GM12878 (cell line): ENCODE results near the gene SLC24A4. TPM values are rescaled to one million over a fixed set of nuclear protein-coding genes. Genes with fewer than 3 reads are reported as not detected.

Source experiments
- ATAC-seq: fragments of 200-7000 bp; cut with Tn5 transposase; 3 replicates; pipeline ENCODE4 v1.9.1; 2020; ENCODE audit warnings: mild to moderate bottlenecking, moderate library complexity
- BruUV-seq: library from RNA; stranded (reverse); fragments of 400-500 nt; replicated peaks from 2 replicates; lab custom pipeline; 2021; lab: Mats Ljungman, UMichigan
- CTCF ChIA-PET: fragments of 300-600 bp; sonication (Branson Sonifier 250); formaldehyde crosslinking; extraction: SDS; loops from one replicate; lab custom pipeline; 2021; ENCODE audit warnings: inconsistent platforms; lab: Yijun Ruan, JAX
- POLR2A ChIA-PET: fragments of 350-600 bp; formaldehyde crosslinking; extraction: SDS; loops from one replicate; lab custom pipeline; 2021; ENCODE audit warnings: inconsistent platforms; lab: Charles Lee
- RAD21 ChIA-PET: fragments of 300-600 bp; sonication (Branson Sonifier 250); formaldehyde crosslinking; loops from one replicate; lab custom pipeline; 2023; ENCODE audit warnings: antibody characterized with exemption; ENCODE audit not compliant: unreplicated experiment; lab: Charles Lee
- SMC1A ChIA-PET: fragments of 300-600 bp; sonication (Branson Sonifier 250); formaldehyde crosslinking; loops from one replicate; lab custom pipeline; 2023; ENCODE audit not compliant: unreplicated experiment, uncharacterized antibody; lab: Charles Lee
- DNase-seq: peaks from one replicate; pipeline ENCODE4 v3.0.0-alpha.2; 2011; ENCODE audit warnings: low read depth, low spot score
- FAIRE-seq: peaks from 3 replicates; lab custom pipeline; 2011; peaks lifted over from hg19 to GRCh38; lab: Jason Lieb, UNC
- H2AFZ ChIP-seq: 2 replicates; pipeline ENCODE4 v1.6.0; 2011; ENCODE audit warnings: low read depth, low read length, control low read depth; ENCODE audit not compliant: control insufficient read depth
- H3K27ac ChIP-seq: 2 replicates; pipeline ENCODE4 v1.5.1; 2011; ENCODE audit warnings: control low read depth; ENCODE audit not compliant: control insufficient read depth, insufficient read depth
- H3K27me3 ChIP-seq, 2 experiments: replicated peaks in 1 of 2; 2 replicates each; pipeline versions ENCODE4 v1.6.0 to v1.6.1; 2011; ENCODE audit warnings: low read length in 1 of 2; ENCODE audit not compliant: control insufficient read depth in 2 of 2, insufficient read depth in 2 of 2
- H3K36me3 ChIP-seq, 2 experiments: 2 replicates each; pipeline ENCODE4 v1.5.1; 2011; ENCODE audit warnings: low read length in 1 of 2; ENCODE audit not compliant: control insufficient read depth in 2 of 2, insufficient read depth in 2 of 2
- H3K4me1 ChIP-seq: 2 replicates; pipeline ENCODE4 v1.6.1; 2011; ENCODE audit warnings: mild to moderate bottlenecking, low read length, moderate library complexity, mixed read lengths; ENCODE audit not compliant: control insufficient read depth, insufficient read depth
- H3K4me2 ChIP-seq: 2 replicates; pipeline ENCODE4 v1.6.0; 2011; ENCODE audit warnings: control low read depth; ENCODE audit not compliant: control insufficient read depth, insufficient read depth
- H3K4me3 ChIP-seq: fragments of 200-600 bp; sonication (generic); 2 replicates; pipeline ENCODE4 v1.5.1; 2016
- H3K79me2 ChIP-seq: 2 replicates; pipeline ENCODE4 v1.6.0; 2011; ENCODE audit warnings: low read length; ENCODE audit not compliant: control insufficient read depth, insufficient read depth
- H3K9ac ChIP-seq: 2 replicates; pipeline ENCODE4 v1.8.0; 2011; ENCODE audit warnings: low read length, control low read depth, mixed read lengths; ENCODE audit not compliant: control insufficient read depth, insufficient read depth
- H3K9me3 ChIP-seq: replicated peaks from 3 replicates; pipeline ENCODE4 v1.5.1; 2011; ENCODE audit warnings: mild to moderate bottlenecking, low read length; ENCODE audit not compliant: control insufficient read depth, insufficient read depth
- H4K20me1 ChIP-seq: 2 replicates; pipeline ENCODE4 v1.6.0; 2011; ENCODE audit not compliant: control insufficient read depth, insufficient read depth
- BCLAF1 ChIP-seq: fragments of 450-650 bp; IDR thresholded peaks from 2 replicates; pipeline ENCODE4 v1.6.1; 2017; ENCODE audit warnings: antibody characterized with exemption, mild to moderate bottlenecking, moderate library complexity
- BRCA1 ChIP-seq: IDR thresholded peaks from 2 replicates; pipeline ENCODE4 v1.6.1; 2011; ENCODE audit warnings: low read depth, low read length, improper control_type of control experiment
- GATAD2B ChIP-seq: fragments of 450-650 bp; conservative IDR thresholded peaks from 2 replicates; pipeline ENCODE4 v1.6.1; 2017; ENCODE audit warnings: low read depth, mild to moderate bottlenecking, moderate library complexity
- MLLT1 ChIP-seq: fragments of 450-650 bp; IDR thresholded peaks from 2 replicates; pipeline ENCODE4 v1.6.1; 2016; ENCODE audit warnings: mild to moderate bottlenecking
- MTA2 ChIP-seq: fragments of 450-650 bp; IDR thresholded peaks from 2 replicates; pipeline ENCODE4 v1.6.1; 2016; ENCODE audit warnings: low read depth, mild to moderate bottlenecking, moderate library complexity
- MXI1 ChIP-seq: fragments of 150-350 bp; IDR thresholded peaks from 2 replicates; pipeline ENCODE4 v1.6.1; 2011; ENCODE audit warnings: low read depth, mild to moderate bottlenecking, inconsistent platforms, low read length, improper control_type of control experiment
- RFX5 ChIP-seq: IDR thresholded peaks from 2 replicates; pipeline ENCODE4 v1.6.1; 2011; ENCODE audit warnings: low read depth, low read length, improper control_type of control experiment
- RUNX3 ChIP-seq: IDR thresholded peaks from 2 replicates; pipeline ENCODE4 v1.6.1; 2012; ENCODE audit warnings: low read length, inconsistent platforms
- SUZ12 ChIP-seq: fragments of 200-600 bp; sonication (generic); IDR thresholded peaks from one replicate; pipeline ENCODE4 v1.6.1; 2018; ENCODE audit warnings: antibody characterized with exemption, mild to moderate bottlenecking; ENCODE audit not compliant: unreplicated experiment
- WGBS: methylation state at CpG from one replicate; pipeline ENCODE4 v1.1.6; 2016; ENCODE audit warnings: low lambda C conversion rate; ENCODE audit not compliant: insufficient replicate concordance, insufficient coverage; ENCODE audit errors: missing lambda C conversion rate; 5-methylcytosine and 5-hydroxymethylcytosine counted together
- in situ Hi-C: fragments of 300-500 bp; cut with MboI; formaldehyde crosslinking; loops from 9 replicates; pipeline ENCODE4 v1.14.3; 2018; ENCODE audit warnings: mixed read lengths
- intact Hi-C: fragments of 100-400 bp; cut with micrococcal nuclease; formaldehyde crosslinking; loops from one replicate; pipeline ENCODE4 v1.14.2; 2022; ENCODE audit not compliant: unreplicated experiment
- polyA plus RNA-seq, 11 experiments: library from polyadenylated mRNA; depleted of rRNA in 4 of 11; unstranded in 6 of 11; stranded (reverse) in 5 of 11; fragments of >200 nt; fragmentation: Nextera tagmentation in 4 of 11; fragmentation: Illumina TruSeq in 1 of 11; extraction: Ambion mirVana in 4 of 11; extraction: Trizol in 1 of 11; gene quantifications; 1 replicate in 1 of 11; 2 replicates in 10 of 11; pipeline versions ENCODE4 v1.2.1 to v1.2.3, GENCODE V29; 2011 to 2016; ENCODE audit warnings: inconsistent platforms in 2 of 11, missing spikeins in 2 of 11, low read depth in 1 of 11
- total RNA-seq, 4 experiments: library from RNA; depleted of rRNA in 3 of 4; stranded (reverse); fragments of >200 nt in 3 of 4; fragmentation: Illumina TruSeq in 1 of 4; extraction: Trizol in 1 of 4; gene quantifications; 2 replicates each; pipeline versions ENCODE4 v1.2.1 to v1.2.3, GENCODE V29; 2013 to 2021

Gene SLC24A4
- total and polyA plus RNA-seq, 10 of the 15 experiments (the other 5 are each of a cell fraction or from before 2014, with no cell fraction given): under 0.01 to 0.46 (median 0.04) TPM; not detected in 5

GRCh38 chr14:92380131-92380530 is 57.2 kb downstream of the SLC24A4 start:
- Histone ChIP-seq H2AFZ (no peak overlapping the region), H3K4me2 (no peak overlapping the region), H3K4me1 (no peaks in the 10 kb centered on the region), H3K9me3 (no peaks in the 10 kb centered on the region), H3K27me3 (0 out of 4 replicates have a peak, but pooled peaks cover 0 to 3% of the 10 kb centered on the region in 2 experiments), H3K27ac (no peak overlapping the region), H3K4me3 (no peak overlapping the region), H3K79me2 (no peaks in the 10 kb centered on the region), H4K20me1 (no peaks in the 10 kb centered on the region), H3K36me3 (no peaks in the 10 kb centered on the region), H3K9ac (no peak overlapping the region)
- TF ChIP-seq MXI1 (no peak), RUNX3 (no peak), MTA2 (no peak), MLLT1 (no peak), BRCA1 (no peak), BCLAF1 (no peak), SUZ12 (no peak), RFX5 (no peak), GATAD2B (no peak)
- RAD21 ChIA-PET: no interaction called here
- SMC1A ChIA-PET: no interaction called here
- in situ Hi-C loops (no loop called here), intact Hi-C loops (no loop called here)
- BruUV-seq: no TSS peak
- CTCF ChIA-PET: no interaction called here
- WGBS: 50% methylated on average over 10 of the region's 10 CpGs
- POLR2A ChIA-PET: no interaction called here
- ATAC-seq: no peak
- FAIRE-seq: no peak
- DNase-seq: no peak
